SK-N-SH treated with all-trans-retinoic acid at 6 μM for 48 hours (cell line): ENCODE data around the gene C7orf57.

Source experiments
- ATAC-seq: fragments of 200-7000 bp; cut with Tn5 transposase; 3 replicates; pipeline ENCODE4 v1.9.1; 2020; ENCODE audit warnings: mild to moderate bottlenecking, moderate library complexity
- ARNTL ChIP-seq: fragments of 450-650 bp; formaldehyde crosslinking; IDR thresholded peaks from 2 replicates; pipeline ENCODE4 v1.5.0; 2020; ENCODE audit warnings: low read depth, mild to moderate bottlenecking, moderate library complexity, borderline replicate concordance
- BACH2 ChIP-seq: fragments of 250-450 bp; sonication (Bioruptor Pico); IDR thresholded peaks from 2 replicates; pipeline ENCODE4 v1.9.0; 2021; ENCODE audit warnings: mild to moderate bottlenecking, borderline replicate concordance
- CREB5 ChIP-seq: fragments of 250-450 bp; sonication (Bioruptor Pico); IDR thresholded peaks from 2 replicates; pipeline ENCODE4 v1.5.1; 2020; ENCODE audit warnings: low read depth, mild to moderate bottlenecking, moderate library complexity
- CSDC2 ChIP-seq: fragments of 250-450 bp; sonication (Bioruptor Pico); IDR thresholded peaks from 2 replicates; pipeline ENCODE4 v1.5.0; 2020; ENCODE audit warnings: mild to moderate bottlenecking, moderate library complexity
- CSRNP3 ChIP-seq: fragments of 250-450 bp; sonication (Bioruptor Pico); IDR thresholded peaks from 2 replicates; pipeline ENCODE4 v1.5.1; 2021; ENCODE audit warnings: mild to moderate bottlenecking, moderate library complexity
- ESRRG ChIP-seq: fragments of 250-450 bp; sonication (Bioruptor Pico); IDR thresholded peaks from 2 replicates; pipeline ENCODE4 v1.6.1; 2021; ENCODE audit warnings: mild to moderate bottlenecking
- GLIS3 ChIP-seq: fragments of 250-450 bp; sonication (Bioruptor Pico); IDR thresholded peaks from 2 replicates; pipeline ENCODE4 v1.5.0; 2020; ENCODE audit warnings: mild to moderate bottlenecking, moderate library complexity
- ISL1 ChIP-seq: fragments of 250-450 bp; sonication (Bioruptor Pico); IDR thresholded peaks from 2 replicates; pipeline ENCODE4 v2.1.2; 2022; ENCODE audit warnings: mild to moderate bottlenecking, moderate library complexity
- OSR1 ChIP-seq: fragments of 250-450 bp; sonication (Bioruptor Pico); IDR thresholded peaks from 2 replicates; pipeline ENCODE4 v1.8.0; 2022; ENCODE audit warnings: moderate library complexity, mild to moderate bottlenecking, inconsistent platforms
- PPARA ChIP-seq: fragments of 250-450 bp; sonication (Bioruptor Pico); IDR thresholded peaks from 2 replicates; pipeline ENCODE4 v1.5.0; 2020; ENCODE audit warnings: mild to moderate bottlenecking, borderline replicate concordance
- RARB ChIP-seq: fragments of 250-450 bp; sonication (Bioruptor Pico); IDR thresholded peaks from 2 replicates; pipeline ENCODE4 v1.8.0; 2021; ENCODE audit warnings: mild to moderate bottlenecking, moderate library complexity
- SNAI2 ChIP-seq: fragments of 250-450 bp; sonication (Bioruptor Pico); IDR thresholded peaks from 2 replicates; pipeline ENCODE4 v1.5.0; 2020; ENCODE audit warnings: mild to moderate bottlenecking, moderate library complexity
- TCF4 ChIP-seq: fragments of 250-450 bp; sonication (Bioruptor Pico); IDR thresholded peaks from 2 replicates; pipeline ENCODE4 v1.8.0; 2021; ENCODE audit warnings: mild to moderate bottlenecking, moderate library complexity, borderline replicate concordance
- TOX ChIP-seq: fragments of 250-450 bp; sonication (Bioruptor Pico); IDR thresholded peaks from 2 replicates; pipeline ENCODE4 v1.8.0; 2021; ENCODE audit warnings: mild to moderate bottlenecking, moderate library complexity, borderline replicate concordance
- TSHZ2 ChIP-seq: fragments of 250-450 bp; sonication (Bioruptor Pico); IDR thresholded peaks from 2 replicates; pipeline ENCODE4 v1.5.0; 2020; ENCODE audit warnings: mild to moderate bottlenecking, moderate library complexity
- ZC3H10 ChIP-seq: fragments of 250-450 bp; sonication (Bioruptor Pico); IDR thresholded peaks from 2 replicates; pipeline ENCODE4 v1.5.1; 2021; ENCODE audit warnings: mild to moderate bottlenecking, moderate library complexity
- ZFP3 ChIP-seq: fragments of 250-450 bp; sonication (Bioruptor Pico); IDR thresholded peaks from 2 replicates; pipeline ENCODE4 v1.5.0; 2020; ENCODE audit warnings: mild to moderate bottlenecking, moderate library complexity
- ZFP30 ChIP-seq: fragments of 450-650 bp; formaldehyde crosslinking; IDR thresholded peaks from 2 replicates; pipeline ENCODE4 v1.5.0; 2022; ENCODE audit warnings: mild to moderate bottlenecking, moderate library complexity
- ZNF565 ChIP-seq: fragments of 450-650 bp; formaldehyde crosslinking; conservative IDR thresholded peaks from 2 replicates; pipeline ENCODE4 v1.5.0; 2020; ENCODE audit warnings: low read depth, mild to moderate bottlenecking, moderate library complexity
- ZNF70 ChIP-seq: fragments of 450-650 bp; formaldehyde crosslinking; IDR thresholded peaks from 2 replicates; pipeline ENCODE4 v1.5.0; 2020; ENCODE audit warnings: mild to moderate bottlenecking, moderate library complexity
- ZNF8 ChIP-seq: fragments of 450-650 bp; formaldehyde crosslinking; IDR thresholded peaks from 2 replicates; pipeline ENCODE4 v1.5.0; 2020; ENCODE audit warnings: mild to moderate bottlenecking, moderate library complexity
- TF ChIP-seq, protein P1 (sequence below): fragments of 250-450 bp; sonication (Bioruptor Pico); IDR thresholded peaks from 2 replicates; pipeline ENCODE4 v1.8.0; 2021; ENCODE audit warnings: low read depth, mild to moderate bottlenecking, moderate library complexity, borderline replicate concordance
- TF ChIP-seq, protein P2 (sequence below): fragments of 250-450 bp; sonication (Bioruptor Pico); IDR thresholded peaks from 2 replicates; pipeline ENCODE4 v1.8.0; 2020; ENCODE audit warnings: mild to moderate bottlenecking, moderate library complexity, borderline replicate concordance

Gene C7orf57

GRCh38 chr7:47991270-47991669 is 44.1 kb upstream of the C7orf57 start:
- no peak for TF ChIP-seq CSRNP3 (CRISPR knock-in tag)
- TF ChIP-seq GLIS3 (CRISPR knock-in tag), result no peak
- no peak for TF ChIP-seq ESRRG (CRISPR knock-in tag)
- TF ChIP-seq ZFP30 (CRISPR knock-in tag), result no peak
- no peak for TF ChIP-seq RARB (CRISPR knock-in tag)
- TF ChIP-seq ARNTL (CRISPR knock-in tag), result no peak
- no peak for TF ChIP-seq OSR1 (CRISPR knock-in tag)
- TF ChIP-seq CREB5, result no peak
- TF ChIP-seq ISL1, result no peak
- TF ChIP-seq TOX (CRISPR knock-in tag), result no peak
- no peak for TF ChIP-seq BACH2 (CRISPR knock-in tag)
- TF ChIP-seq, protein P1, sequence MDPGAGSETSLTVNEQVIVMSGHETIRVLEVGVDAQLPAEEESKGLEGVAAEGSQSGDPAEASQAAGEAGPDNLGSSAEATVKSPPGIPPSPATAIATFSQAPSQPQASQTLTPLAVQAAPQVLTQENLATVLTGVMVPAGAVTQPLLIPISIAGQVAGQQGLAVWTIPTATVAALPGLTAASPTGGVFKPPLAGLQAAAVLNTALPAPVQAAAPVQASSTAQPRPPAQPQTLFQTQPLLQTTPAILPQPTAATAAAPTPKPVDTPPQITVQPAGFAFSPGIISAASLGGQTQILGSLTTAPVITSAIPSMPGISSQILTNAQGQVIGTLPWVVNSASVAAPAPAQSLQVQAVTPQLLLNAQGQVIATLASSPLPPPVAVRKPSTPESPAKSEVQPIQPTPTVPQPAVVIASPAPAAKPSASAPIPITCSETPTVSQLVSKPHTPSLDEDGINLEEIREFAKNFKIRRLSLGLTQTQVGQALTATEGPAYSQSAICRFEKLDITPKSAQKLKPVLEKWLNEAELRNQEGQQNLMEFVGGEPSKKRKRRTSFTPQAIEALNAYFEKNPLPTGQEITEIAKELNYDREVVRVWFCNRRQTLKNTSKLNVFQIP (CRISPR knock-in tag), result no peak
- TF ChIP-seq, protein P2, sequence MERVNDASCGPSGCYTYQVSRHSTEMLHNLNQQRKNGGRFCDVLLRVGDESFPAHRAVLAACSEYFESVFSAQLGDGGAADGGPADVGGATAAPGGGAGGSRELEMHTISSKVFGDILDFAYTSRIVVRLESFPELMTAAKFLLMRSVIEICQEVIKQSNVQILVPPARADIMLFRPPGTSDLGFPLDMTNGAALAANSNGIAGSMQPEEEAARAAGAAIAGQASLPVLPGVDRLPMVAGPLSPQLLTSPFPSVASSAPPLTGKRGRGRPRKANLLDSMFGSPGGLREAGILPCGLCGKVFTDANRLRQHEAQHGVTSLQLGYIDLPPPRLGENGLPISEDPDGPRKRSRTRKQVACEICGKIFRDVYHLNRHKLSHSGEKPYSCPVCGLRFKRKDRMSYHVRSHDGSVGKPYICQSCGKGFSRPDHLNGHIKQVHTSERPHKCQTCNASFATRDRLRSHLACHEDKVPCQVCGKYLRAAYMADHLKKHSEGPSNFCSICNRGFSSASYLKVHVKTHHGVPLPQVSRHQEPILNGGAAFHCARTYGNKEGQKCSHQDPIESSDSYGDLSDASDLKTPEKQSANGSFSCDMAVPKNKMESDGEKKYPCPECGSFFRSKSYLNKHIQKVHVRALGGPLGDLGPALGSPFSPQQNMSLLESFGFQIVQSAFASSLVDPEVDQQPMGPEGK (CRISPR knock-in tag), result no peak
- no peak for TF ChIP-seq TCF4 (CRISPR knock-in tag)
- TF ChIP-seq ZC3H10 (CRISPR knock-in tag), result no peak
- no peak for TF ChIP-seq ZNF565
- no peak for TF ChIP-seq ZNF8
- no peak for TF ChIP-seq ZNF70
- no peak for TF ChIP-seq PPARA (CRISPR knock-in tag)
- TF ChIP-seq TSHZ2 (CRISPR knock-in tag), result no peak
- no peak for ATAC-seq

- peak; percentile 93 for ATAC-seq
- TF ChIP-seq ZFP3 (CRISPR knock-in tag), result no peak
- TF ChIP-seq CSRNP3 (CRISPR knock-in tag), result no peak
- TF ChIP-seq, protein P2 (CRISPR knock-in tag), result no peak
- no peak for TF ChIP-seq TCF4 (CRISPR knock-in tag)
- no peak for TF ChIP-seq OSR1 (CRISPR knock-in tag)
- TF ChIP-seq BACH2 (CRISPR knock-in tag), result no peak
- no peak for TF ChIP-seq TOX (CRISPR knock-in tag)
- TF ChIP-seq, protein P1 (CRISPR knock-in tag), result no peak
- no peak for TF ChIP-seq RARB (CRISPR knock-in tag)
- no peak for TF ChIP-seq ESRRG (CRISPR knock-in tag)
- TF ChIP-seq ARNTL (CRISPR knock-in tag), result no peak
- no peak for TF ChIP-seq ZNF565
- TF ChIP-seq ISL1, result no peak
- no peak for TF ChIP-seq ZFP30 (CRISPR knock-in tag)
- TF ChIP-seq ZNF70, result no peak
- no peak for TF ChIP-seq PPARA (CRISPR knock-in tag)
- no peak for TF ChIP-seq SNAI2
- no peak for TF ChIP-seq CSDC2 (CRISPR knock-in tag)
Measured at GRCh38 chr7:47991741-47992311, 43.5 kb upstream of the C7orf57 start.
